Daoy (cell line): ENCODE data around the gene KIF3A. TPM values are rescaled to one million over a fixed set of nuclear protein-coding genes. Genes with fewer than 3 reads are reported as not detected.

Experiments used
- DNase-seq: peaks from one replicate; pipeline ENCODE4 v3.0.0-alpha.2; 2015; ENCODE audit warnings: low read depth
- total RNA-seq: library from RNA; depleted of rRNA; stranded (reverse); fragments of >200 nt; shearing (Covaris generic); gene quantifications from 2 replicates; pipeline ENCODE4 v1.2.3, GENCODE V29; 2014

Gene KIF3A
- total RNA-seq, 1 experiment from 2014 or later = 10.1 TPM

DNA sequence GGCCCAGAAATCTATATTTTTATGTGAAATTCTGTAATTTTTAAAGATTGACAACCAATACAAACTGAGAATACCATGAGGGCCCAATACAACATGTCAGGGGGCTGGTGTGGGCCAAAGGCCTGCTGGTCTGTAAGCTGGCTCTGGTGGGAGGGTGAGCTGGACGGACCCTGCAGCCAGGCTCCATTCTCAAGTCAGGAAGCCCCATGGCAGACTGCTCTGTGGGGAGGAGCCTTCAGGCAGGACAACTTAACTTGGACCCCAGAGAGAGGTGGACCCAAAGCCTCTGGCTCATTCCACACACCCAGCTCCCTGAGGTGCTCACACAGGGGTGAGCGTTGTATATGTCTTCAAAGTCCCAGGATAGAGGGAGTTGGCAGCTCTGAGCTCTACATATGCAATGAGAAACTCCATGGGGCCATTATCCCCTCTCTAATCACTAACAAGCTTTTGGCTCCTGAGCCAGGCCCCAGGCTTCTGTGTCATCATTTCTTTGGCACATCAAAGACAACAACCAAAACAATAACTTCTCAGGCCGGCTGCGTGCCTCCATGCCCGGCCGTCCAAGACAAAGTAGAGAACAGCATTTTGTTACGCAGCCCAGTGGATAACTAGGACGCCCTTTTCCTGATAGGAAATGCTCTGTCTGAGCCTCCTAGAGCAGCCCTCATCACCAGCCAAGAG lies 33.3 kb upstream of the KIF3A start:
- DNase-seq = no peak

DNA sequence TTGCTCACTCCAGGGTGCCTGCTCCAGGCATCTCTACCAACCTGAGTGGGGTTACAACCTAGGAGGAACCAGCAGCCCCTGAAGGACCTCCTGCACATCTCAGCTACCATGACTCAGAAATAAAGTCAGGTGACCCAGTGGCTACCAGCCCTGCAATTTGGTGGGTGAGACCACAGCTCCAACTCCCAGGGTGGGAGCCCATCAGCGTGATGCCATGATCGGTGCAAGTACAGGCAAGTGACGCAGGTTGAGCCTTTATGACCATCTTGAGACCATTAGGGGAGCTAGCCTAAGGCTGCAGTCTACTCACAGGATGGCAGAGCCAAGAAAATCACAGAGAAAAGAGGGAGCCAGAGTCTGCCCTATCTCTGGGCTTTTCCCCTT lies 31.1 kb upstream of the KIF3A start:
- DNase-seq = no peak

GRCh38 chr5:132767150-132767549 lies 29.8 kb upstream of the KIF3A start:
- DNase-seq = no peak

DNA sequence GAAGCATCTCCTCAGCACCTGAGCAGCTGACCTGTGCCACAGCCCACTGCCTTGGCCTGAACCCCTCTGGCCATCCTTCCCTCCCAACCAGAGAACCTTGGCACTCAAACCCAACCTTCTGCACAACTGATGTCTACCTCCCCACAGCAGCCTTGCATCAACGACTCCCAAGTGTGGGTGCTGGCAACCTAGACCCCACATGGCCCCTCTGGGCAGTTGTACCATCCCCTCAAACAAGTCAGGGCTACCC lies 29.4 kb upstream of the KIF3A start:
- no peak for DNase-seq

DNA sequence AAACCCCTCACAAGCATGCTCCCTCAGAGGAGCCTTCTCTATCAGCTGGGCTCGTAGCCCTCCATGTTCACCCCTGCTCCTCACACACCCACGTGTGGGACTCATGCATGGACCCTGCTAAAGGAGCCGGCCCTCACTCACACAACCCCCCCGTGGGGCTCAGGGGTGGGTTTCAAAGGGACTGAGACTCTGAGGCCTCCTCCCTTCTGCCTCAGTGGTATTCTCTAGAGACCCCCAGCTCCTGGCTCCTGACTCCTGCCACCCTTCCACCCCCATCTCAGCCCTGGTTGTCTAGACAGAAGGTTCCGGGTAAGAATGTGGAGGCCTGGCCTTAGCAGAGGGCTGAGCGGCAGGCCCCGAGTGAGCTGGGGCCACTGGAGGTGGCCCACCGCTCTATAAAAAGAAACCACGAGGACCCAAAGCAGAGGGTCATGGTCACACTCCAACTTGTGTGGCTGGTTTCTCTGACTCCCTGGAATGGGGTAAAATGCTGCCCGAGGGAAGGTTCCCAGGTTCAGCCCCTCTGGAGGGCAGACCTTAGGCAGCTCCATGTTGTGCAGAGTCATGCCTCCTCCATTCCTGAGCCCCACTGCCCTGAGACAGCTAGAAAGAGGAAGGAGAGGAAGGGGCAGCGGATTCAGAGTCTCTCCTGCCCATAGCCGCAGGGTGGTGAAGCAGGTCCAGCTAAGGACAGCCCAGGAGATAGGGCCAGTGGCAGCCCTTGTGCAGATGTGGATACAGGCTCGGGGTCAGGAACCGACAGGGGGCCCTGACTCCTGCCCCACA lies 28.9 kb upstream of the KIF3A start:
- DNase-seq = no peak

DNA sequence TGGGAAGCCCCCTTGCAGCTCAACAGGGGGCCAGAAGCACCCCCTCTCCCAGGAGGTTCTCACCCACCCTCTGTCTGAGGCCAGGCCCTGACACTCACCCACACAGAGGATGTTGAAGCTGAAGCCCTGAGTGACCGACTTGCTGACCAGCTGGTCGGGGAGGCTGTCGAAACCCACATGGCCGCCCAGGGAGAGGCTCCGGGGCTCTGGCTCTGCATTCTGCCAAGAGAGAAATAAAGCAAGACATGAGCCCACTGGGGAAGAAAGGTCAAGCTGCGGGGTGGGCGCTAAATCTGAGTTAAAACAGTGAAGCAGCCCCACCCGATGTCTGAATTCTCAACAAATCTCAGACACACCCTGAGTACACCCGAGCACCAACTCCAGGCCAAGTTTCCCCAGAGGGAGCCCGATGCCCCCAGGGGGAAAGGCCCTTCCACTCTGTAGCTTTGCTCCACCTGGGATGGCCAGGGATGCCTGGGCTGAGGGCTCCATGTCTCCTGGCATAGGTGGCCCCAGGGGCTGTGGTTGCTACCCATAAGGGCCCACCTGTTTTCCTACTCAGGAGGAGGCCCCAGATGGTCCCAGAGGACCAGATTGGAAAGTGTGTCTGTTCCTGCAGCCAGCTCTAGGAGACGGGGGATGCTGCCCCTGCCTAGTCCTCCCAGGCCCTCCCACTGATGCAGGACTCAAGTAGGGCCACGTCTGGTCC lies 28.1 kb upstream of the KIF3A start:
- DNase-seq = no peak

DNA sequence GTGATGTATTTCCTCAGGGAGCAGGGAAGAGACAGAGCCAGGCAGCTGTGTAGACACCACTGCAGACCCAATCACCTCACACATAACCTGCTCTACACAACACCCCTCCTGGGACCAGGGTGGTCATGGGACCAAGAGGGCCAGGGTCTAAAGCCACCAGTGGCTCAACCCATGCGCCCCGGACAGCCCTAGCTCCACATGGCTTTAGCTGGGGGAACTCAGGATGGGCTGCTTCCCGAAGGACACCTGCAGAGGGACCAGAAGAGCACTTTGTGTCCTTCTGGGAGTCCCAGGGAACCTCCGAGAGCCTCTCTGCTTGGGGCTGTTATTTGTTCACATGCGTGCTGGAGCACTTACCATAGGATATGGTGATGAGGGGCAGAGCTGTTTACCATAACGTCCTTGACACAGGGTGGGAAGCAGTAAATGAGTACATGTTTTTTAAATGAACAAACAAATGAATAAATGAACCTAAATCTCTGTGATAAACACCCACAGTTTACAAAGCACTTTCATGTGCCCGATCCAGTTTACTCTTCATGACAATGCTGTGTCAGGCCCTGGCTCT lies 27.4 kb upstream of the KIF3A start:
- DNase-seq = no peak

DNA sequence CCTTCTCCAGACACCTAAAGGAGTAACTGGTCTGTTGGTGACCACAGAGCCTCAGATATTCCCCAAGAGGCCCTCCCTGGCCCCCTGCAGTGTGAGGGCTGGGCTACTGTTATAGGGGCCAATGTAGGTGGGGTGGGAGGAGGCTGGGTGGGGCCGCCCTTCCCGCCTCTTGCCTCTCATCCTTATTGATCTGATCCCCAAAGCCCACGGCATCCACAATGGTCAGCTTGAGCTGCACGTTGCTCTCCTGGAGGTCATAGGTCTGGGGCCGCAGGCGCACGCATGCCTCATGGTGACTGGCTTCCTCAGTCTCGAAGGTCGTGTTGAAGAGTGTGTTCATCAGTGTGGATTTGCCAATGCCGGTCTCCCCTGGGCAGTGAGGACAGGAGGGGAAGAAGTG lies 26.7 kb upstream of the KIF3A start:
- DNase-seq = no peak

- DNase-seq = no peak
Measured at GRCh38 chr5:132763181-132764036, 26.1 kb upstream of the KIF3A start.

DNA sequence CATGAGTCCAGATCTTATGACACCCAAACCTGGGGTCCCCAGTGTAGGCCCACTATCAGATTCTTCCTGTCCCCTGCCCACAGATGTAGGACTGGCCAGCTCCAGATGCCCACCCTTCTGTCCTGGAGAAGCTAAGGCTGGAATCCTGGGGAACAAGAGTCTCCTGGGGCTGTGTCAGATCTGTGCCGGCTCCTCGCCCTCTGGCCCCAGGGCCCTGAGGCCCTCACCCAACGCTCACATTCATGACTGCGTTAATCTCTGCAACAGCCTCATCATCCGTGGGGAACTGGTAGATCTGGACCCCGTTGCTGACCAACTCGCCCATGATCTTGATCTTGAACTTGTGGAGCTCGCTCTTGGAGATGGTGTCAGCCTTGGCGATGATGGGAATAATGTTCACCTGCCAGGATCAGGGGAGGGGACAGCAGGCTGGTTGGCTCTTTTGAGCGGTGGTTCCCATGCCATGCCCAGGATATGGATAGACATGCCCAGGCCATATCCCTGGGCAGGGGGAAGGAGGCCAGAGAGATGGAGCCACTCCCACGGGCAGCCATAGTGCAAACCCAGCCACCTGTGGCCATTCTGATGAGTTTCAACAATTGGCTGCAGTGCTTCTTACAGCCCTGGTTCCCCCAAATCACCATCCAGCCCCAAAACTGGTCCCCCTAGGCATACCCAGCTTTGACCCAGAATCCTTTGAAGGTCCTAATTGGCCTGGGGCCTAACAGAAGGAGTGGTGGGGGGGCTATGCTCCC lies 25.1 kb upstream of the KIF3A start:
- DNase-seq = no peak

- DNase-seq = no peak
Measured at GRCh38 chr5:132761321-132762240, 24.2 kb upstream of the KIF3A start.

DNA sequence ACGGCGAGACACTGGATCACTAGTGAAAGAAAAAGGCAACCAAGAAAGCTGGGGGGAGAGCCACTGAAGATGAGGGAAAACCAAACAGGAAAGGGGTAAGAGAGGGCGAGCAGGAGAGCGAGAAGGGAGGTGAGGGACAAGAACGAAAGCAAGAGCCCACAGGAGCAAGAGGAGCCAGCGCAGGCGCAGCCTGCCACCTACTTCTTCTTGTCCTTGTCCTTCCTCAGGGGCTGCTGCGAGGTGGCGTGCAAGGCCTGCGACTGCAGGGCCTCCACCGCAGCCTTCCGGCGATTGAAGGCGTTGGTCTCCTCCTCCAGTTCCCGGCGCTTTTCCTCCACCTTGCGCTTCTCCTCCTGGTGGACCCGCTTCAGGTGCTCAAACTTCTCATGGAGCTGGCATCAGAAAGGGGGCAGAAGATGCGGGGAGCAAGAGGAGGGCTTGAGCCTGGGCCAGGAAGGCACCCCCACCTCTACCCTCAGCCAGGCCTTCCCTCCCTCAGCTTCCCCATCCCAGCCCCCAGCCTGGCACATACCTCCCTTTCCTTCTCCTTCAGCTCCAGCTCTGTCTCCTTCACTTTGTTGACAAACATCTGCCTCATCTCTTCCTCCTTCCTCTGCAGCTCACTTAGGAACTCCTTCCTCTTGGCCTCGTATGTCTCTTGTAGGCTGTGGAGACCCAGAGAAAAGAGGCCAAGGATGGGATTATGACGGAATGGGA lies 23.4 kb upstream of the KIF3A start:
- DNase-seq = no peak

- no peak for DNase-seq
Measured at GRCh38 chr5:132760049-132760420, 22.7 kb upstream of the KIF3A start.

DNA sequence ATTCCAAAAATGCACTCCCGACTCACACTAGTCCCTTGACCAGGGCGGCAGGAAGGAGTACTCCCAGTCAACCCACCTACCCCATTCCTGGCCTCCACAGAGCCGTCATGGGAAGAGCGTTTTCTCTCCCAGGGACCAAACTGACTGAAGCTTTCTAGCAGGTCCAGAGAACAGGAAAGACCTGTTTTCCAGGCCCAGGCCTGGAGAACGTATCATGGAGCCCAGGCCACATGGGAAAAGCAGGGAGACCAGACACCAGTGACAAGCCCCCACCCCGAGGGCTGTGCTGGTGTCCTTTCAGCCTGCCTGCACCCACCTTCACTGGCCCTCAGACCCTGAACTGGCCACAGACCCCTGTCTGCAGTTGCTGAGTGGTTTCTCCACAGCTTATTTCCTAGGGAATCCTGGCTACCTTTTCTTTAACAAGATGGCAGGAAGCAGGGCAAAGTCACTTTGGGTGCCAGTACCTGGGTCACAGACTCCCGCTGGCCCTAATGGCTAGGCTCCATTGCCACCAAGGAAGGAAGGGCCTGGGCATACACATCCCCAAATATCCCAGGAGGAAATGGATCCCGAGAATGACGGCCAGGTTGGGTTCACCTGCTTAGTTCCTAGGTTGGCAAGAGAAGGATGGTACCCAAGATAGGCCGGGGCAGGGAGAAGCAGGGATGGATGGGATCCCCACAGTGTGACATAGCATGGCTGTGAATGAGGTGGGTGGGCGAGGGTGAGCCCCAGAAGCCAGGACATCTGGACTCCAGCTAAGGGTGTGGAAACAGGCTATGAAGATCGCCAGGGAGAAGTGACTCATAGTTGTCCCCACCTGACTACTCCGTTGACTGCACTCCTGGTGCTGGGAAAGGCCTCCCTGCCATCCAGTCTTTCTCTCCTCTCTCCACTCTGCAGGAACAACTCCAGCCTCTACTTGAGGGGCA lies 22.0 kb upstream of the KIF3A start:
- DNase-seq = no peak

DNA sequence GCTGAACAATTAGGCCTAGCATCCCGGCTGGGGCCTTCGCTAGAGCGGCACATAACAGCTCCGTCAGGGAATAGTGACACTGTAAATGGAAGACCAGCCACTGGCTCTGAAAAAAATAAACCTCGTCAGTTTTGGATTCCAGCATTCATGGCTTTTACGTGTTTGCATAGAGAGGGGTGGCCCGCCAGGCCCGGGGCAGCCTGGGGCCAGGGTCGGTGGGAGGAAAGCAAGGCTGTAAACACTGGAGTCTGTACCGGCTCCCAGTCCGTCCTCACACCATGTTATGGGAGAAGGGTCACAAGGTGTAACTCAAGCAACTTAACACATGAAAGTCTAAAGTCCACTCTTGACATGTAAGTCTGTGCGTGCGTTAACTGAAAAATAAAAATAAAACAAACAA lies 21.1 kb upstream of the KIF3A start:
- DNase-seq = no peak

DNA sequence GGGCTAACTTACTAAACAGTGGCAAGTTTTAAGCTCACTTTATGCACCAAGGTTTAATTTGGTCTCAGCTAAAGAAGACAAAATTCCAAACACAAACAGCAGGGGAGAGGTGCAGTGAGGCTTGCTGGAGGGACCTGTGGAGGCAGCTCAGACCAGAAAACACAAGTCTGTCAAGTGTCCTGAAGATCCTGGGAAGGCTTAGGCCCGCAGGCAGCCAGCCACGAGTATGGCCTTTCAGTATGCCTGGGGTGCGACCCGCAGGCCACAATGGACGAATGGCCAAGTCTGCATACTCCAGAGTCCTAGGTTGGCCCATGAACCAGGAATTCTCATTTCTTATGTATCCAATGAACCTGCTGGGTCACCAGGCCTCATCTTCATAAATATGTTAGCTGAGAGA lies 19.2 kb upstream of the KIF3A start:
- no peak for DNase-seq

- no peak for DNase-seq
Measured at GRCh38 chr5:132754947-132755346, 17.6 kb upstream of the KIF3A start.

GRCh38 chr5:132754111-132754510 lies 16.8 kb upstream of the KIF3A start:
- no peak for DNase-seq
